GM12874 (cell line): Measurements from ENCODE around the gene LRRC47.

Source experiments
- TF ChIP-seq, protein P1 (sequence below): IDR thresholded peaks from 2 replicates; pipeline ENCODE4 v1.5.1; 2011; ENCODE audit warnings: low read depth, mild to moderate bottlenecking, control low read depth, low read length, moderate library complexity; ENCODE audit not compliant: insufficient read depth

LRRC47 gene

DNA sequence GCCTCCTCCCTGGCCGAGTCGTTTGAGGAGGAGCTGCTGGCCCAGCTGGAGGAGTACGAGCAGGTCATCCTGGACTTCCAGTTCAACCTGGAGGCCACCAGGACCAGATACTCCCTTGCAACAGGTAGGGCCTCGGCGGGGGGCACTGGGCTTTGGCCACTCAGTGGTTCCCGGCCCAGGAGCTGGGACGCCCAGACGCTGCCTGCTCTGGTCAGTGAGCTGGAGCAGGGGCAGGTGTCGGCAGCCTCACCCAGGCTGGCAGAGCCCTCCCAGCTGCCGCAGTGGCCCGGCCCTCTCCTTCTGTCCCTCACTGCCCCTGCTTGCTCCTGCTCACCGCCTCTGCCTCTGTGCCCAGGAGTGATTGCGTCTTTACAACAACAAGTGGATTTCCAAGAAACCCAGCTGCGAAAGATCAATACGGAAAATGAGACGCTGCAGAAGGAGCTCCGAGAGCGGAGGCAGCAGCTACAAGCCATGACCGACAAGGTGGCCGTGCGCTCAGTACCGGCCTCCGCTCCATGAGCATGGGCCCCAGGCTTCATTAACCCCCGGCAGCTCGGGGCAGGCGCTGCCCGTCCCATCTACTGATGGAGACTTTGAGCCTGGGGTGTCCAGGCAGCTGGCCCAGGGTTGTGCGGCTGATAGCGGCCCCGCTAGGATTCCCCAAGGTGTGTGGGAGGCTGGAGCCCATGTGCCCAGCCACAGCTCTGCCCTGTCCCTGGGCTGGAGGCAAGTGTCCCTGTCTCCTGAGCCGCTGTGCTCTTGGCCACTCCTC is 32.8 kb downstream of the LRRC47 start:
- TF ChIP-seq, protein P1, sequence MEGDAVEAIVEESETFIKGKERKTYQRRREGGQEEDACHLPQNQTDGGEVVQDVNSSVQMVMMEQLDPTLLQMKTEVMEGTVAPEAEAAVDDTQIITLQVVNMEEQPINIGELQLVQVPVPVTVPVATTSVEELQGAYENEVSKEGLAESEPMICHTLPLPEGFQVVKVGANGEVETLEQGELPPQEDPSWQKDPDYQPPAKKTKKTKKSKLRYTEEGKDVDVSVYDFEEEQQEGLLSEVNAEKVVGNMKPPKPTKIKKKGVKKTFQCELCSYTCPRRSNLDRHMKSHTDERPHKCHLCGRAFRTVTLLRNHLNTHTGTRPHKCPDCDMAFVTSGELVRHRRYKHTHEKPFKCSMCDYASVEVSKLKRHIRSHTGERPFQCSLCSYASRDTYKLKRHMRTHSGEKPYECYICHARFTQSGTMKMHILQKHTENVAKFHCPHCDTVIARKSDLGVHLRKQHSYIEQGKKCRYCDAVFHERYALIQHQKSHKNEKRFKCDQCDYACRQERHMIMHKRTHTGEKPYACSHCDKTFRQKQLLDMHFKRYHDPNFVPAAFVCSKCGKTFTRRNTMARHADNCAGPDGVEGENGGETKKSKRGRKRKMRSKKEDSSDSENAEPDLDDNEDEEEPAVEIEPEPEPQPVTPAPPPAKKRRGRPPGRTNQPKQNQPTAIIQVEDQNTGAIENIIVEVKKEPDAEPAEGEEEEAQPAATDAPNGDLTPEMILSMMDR = no peak

DNA sequence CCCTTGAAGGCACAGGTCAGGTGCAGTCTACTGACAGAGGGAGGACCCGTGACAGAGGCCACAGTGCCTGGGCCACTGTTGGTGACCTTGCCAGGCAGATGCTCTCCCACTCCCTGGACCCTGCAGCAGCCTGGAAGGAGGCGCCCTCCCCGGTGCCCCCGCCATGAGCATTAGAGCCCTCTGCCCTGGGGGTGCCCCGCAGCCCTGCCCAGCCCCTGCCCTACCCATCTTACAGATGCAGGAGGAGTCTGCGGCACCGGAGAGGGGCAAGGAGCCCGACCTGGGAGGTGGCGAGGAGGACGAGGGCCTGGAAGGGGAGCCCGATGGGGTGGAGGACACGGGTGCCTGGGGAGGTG is 33.4 kb downstream of the LRRC47 start:
- TF ChIP-seq, protein P1 = no peak

DNA sequence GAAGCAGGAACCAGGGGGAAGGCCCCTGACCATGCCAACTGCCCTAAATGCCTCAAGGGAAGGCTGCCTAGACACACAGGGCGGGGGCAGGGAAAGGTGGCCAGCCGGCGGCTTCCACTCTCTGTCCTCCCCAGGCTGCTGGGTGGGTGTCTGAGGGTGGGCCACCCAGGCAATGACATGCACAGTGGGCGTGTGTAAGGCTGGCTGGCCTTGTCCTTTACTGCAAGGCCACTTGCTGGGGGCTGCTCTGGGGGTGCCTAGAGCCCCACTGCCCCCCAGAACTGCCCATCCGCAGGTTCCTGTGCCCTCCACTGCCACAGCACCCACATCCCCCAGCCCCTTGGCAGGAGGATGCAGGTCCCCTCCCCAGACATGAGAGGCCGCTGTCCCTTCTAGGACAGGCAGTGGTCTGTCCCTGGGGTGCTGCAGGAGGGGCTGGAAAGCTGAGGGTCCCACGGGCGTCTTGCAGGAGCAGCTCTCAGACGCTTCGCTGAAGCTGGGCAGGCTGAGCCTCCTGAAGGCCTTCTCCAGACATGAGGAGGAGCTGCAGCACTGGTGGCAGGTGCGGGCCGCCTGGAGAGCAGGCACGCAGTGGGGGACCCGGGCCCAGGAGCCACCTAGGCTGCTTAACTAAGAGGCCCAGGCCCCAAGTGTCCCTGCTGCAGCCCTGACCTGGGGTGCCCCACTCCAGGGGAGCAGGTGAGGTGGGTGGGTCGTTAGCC is 34.0 kb downstream of the LRRC47 start:
- TF ChIP-seq, protein P1 = no peak

DNA sequence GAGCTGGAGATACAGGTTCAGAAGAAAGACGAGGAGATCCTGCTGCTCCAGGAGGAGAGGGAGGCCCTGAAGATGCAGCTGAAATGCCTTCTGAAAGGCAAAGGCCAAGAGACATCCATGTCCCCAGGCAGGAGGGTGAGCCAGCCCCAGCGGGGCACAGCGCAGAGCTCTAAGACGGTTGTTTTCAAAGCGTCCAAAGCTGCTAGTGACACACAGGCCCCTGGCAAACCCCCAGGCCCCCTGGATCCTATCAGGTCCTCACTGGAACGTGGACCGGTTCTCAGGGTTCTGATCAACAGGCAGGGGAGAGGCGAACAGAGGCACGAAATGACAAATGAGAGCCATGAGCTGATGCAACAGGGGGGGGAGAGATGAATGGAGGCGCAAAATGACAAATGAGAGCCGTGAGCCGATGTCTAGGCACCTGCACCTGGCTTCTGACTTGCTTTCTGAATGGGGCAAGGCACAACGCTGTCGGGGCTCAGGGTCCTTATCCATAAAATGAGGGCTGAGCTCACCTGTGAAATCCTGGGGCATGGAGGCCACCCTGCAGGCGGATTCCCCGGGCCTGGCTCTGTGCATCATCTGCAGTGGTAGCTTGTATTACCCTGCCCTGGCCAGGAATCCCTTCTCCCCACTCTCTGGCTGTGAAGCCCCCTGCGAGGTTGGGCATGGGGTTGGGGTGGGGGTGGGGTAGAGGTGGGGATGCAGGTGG is 34.8 kb downstream of the LRRC47 start:
- TF ChIP-seq, protein P1 = no peak

DNA sequence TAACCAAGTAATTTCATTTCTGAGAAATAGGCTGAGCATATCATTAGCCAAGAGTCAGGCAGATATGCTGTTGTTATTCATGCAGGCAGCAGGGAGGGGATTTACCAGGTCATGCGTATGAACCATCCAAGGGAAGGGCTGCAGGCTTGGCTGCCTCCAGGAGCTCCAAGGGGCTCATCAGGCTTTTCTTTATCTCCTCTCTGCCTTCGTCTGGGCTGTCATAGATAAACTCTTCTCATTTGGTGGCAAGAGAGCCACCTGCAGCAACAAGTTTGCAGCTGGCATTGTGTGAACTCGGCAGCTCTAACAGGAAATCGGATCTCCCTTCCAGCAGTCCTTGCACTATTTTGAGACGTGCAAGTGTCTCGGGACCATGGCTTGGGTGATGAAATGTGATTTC is 36.5 kb downstream of the LRRC47 start:
- TF ChIP-seq, protein P1 = no peak

DNA sequence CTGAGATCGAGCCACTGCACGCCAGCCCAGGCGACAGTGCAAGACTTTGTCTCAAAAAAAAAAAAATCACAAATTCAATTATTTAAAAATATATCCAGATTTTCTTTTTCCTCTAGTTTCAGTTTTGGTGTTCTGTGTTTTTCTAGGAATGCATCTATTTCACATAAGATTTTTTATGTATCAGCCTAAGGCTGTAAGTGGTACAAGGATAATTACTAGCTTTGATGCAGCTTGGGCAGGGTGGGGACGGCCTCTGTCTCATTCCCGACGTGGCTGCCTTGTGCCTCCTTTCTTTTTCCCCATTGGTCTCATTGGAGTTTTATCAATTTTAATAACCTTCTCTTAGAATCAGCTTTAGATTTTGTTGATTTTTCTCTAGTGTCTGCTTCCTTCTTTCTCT is 37.1 kb downstream of the LRRC47 start:
- TF ChIP-seq, protein P1 = no peak

DNA sequence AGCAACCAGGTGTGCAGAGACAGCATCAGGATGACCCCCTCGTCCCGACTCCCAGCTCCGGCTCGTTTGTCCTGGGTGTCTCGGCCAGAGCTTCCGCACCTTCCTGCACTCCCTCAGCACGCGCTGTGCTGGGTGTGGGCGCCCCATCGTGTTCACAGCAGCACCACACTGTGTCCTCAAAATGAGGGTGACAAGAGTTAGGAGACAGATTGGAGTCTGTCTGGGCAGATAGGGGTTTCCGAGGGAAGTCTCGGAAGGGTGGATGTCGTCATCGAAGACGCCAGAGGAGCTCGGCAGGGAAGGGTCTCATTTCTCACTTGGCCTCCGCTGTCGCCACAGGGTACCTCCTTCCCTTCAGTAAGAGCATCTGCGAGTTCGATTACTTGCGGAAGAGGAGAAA is 39.9 kb downstream of the LRRC47 start:
- TF ChIP-seq, protein P1 = no peak
